Measurements from ENCODE around the gene TRAF7.

Gene TRAF7

GRCh38 chr16:2205104-2205966 is 49.8 kb downstream of the TRAF7 start, which contains the start of gene MLST8:
Gene MLST8 (plus strand): TSS chr16:2205454. CDS start chr16:2206086, 632 bp downstream.
- peak; percentile 56 for DNase-seq

- DNase-seq = no peak
Observed at GRCh38 chr16:2205967-2206313, 50.4 kb downstream of the TRAF7 start.

GRCh38 chr16:2206420-2206779 is 50.8 kb downstream of the TRAF7 start:
- DNase-seq = no peak

GRCh38 chr16:2206780-2207433 is 51.3 kb downstream of the TRAF7 start:
- no peak for DNase-seq

GRCh38 chr16:2207872-2208271 is 52.3 kb downstream of the TRAF7 start:
- no peak for DNase-seq

GRCh38 chr16:2208308-2208707 is 52.7 kb downstream of the TRAF7 start:
- peak; percentile 16 for DNase-seq

GRCh38 chr16:2208772-2209171 is 53.2 kb downstream of the TRAF7 start:
- no peak for DNase-seq

GRCh38 chr16:2209258-2210008 is 53.9 kb downstream of the TRAF7 start:
- DNase-seq = no peak

- no peak for DNase-seq
Observed at GRCh38 chr16:2210009-2210332, 54.4 kb downstream of the TRAF7 start.

GRCh38 chr16:2210386-2211365 is 55.1 kb downstream of the TRAF7 start, which contains the start of gene BRICD5:
Gene BRICD5 (minus strand): TSS chr16:2210863. CDS start chr16:2210833, 30 bp downstream.
- DNase-seq = no peak

GRCh38 chr16:2211923-2212347 is 56.4 kb downstream of the TRAF7 start:
- DNase-seq = no peak

GRCh38 chr16:2212362-2213324 is 57.1 kb downstream of the TRAF7 start:
- DNase-seq = no peak

GRCh38 chr16:2213817-2214718 is 58.5 kb downstream of the TRAF7 start:
- DNase-seq = no peak

- no peak for DNase-seq
Observed at GRCh38 chr16:2214719-2214968, 59.1 kb downstream of the TRAF7 start, which contains the start of gene PGP. Gene PGP (minus strand): TSS chr16:2214840. CDS start chr16:2214777, 63 bp downstream.

GRCh38 chr16:2216330-2216729 is 60.7 kb downstream of the TRAF7 start:
- no peak for DNase-seq

- peak; percentile 95 for DNase-seq
Observed at GRCh38 chr16:2223221-2223941, 67.8 kb downstream of the TRAF7 start, which contains the start of gene E4F1. Gene E4F1 (plus strand): TSS chr16:2223591. CDS start chr16:2223614, 23 bp downstream.

GRCh38 chr16:2223942-2224486 is 68.4 kb downstream of the TRAF7 start:
- no peak for DNase-seq

GRCh38 chr16:2226245-2226793 is 70.7 kb downstream of the TRAF7 start:
- DNase-seq = no peak

GRCh38 chr16:2226918-2227317 is 71.3 kb downstream of the TRAF7 start:
- no peak for DNase-seq

All from NCI-H1694 (cell line).